ENCODE data around the gene EIF3K.

Gene EIF3K

GRCh38 chr19:38647966-38648768 is 29.2 kb downstream of the EIF3K start:
- in situ Hi-C loops (cut with MboI; ENCODE audit: low pct_unique_long_range_greater_than_20kb, low sequenced_read_pairs), result no loop called here
- DNase-seq, result no peak

- DNase-seq, result peak; percentile 51
- in situ Hi-C loops (cut with MboI; ENCODE audit: low pct_unique_long_range_greater_than_20kb, low sequenced_read_pairs), result no loop called here
Observed at GRCh38 chr19:38648769-38649304, 29.8 kb downstream of the EIF3K start.

GRCh38 chr19:38649305-38650171 is 30.6 kb downstream of the EIF3K start:
- in situ Hi-C loops (cut with MboI; ENCODE audit: low pct_unique_long_range_greater_than_20kb, low sequenced_read_pairs), result no loop called here
- DNase-seq, result no peak

GRCh38 chr19:38650172-38650775 is 31.3 kb downstream of the EIF3K start:
- DNase-seq, result no peak
- in situ Hi-C loops (cut with MboI; ENCODE audit: low pct_unique_long_range_greater_than_20kb, low sequenced_read_pairs), result no loop called here

- in situ Hi-C loops (cut with MboI; ENCODE audit: low pct_unique_long_range_greater_than_20kb, low sequenced_read_pairs), result no loop called here
- DNase-seq, result peak; percentile 44
Observed at GRCh38 chr19:38650911-38651584, 32.1 kb downstream of the EIF3K start.

GRCh38 chr19:38653028-38653571 is 34.1 kb downstream of the EIF3K start:
- no peak for DNase-seq
- in situ Hi-C loops (cut with MboI; ENCODE audit: low pct_unique_long_range_greater_than_20kb, low sequenced_read_pairs), result no loop called here

- DNase-seq, result no peak
- in situ Hi-C loops (cut with MboI; ENCODE audit: low pct_unique_long_range_greater_than_20kb, low sequenced_read_pairs), result no loop called here
Observed at GRCh38 chr19:38654628-38655055, 35.7 kb downstream of the EIF3K start.

GRCh38 chr19:38655148-38655824 is 36.3 kb downstream of the EIF3K start:
- DNase-seq, result peak; percentile 18
- in situ Hi-C loops (cut with MboI; ENCODE audit: low pct_unique_long_range_greater_than_20kb, low sequenced_read_pairs), result no loop called here

- in situ Hi-C loops (cut with MboI; ENCODE audit: low pct_unique_long_range_greater_than_20kb, low sequenced_read_pairs), result no loop called here
- no peak for DNase-seq
Observed at GRCh38 chr19:38656171-38656981, 37.4 kb downstream of the EIF3K start.

GRCh38 chr19:38657633-38658222 is 38.7 kb downstream of the EIF3K start:
- no peak for DNase-seq
- in situ Hi-C loops (cut with MboI; ENCODE audit: low pct_unique_long_range_greater_than_20kb, low sequenced_read_pairs), result no loop called here

- in situ Hi-C loops (cut with MboI; ENCODE audit: low pct_unique_long_range_greater_than_20kb, low sequenced_read_pairs), result no loop called here
Observed at GRCh38 chr19:38658462-38659306, 39.7 kb downstream of the EIF3K start.

GRCh38 chr19:38660724-38661123 is 41.7 kb downstream of the EIF3K start:
- in situ Hi-C loops (cut with MboI; ENCODE audit: low pct_unique_long_range_greater_than_20kb, low sequenced_read_pairs), result no loop called here
- DNase-seq, result no peak

More at GRCh38 chr19:38658462-38659306, 39.7 kb downstream of the EIF3K start:
- DNase-seq, result no peak

GRCh38 chr19:38661136-38661535 is 42.1 kb downstream of the EIF3K start:
- in situ Hi-C loops (cut with MboI; ENCODE audit: low pct_unique_long_range_greater_than_20kb, low sequenced_read_pairs), result no loop called here
- DNase-seq, result no peak

GRCh38 chr19:38661996-38662395 is 43.0 kb downstream of the EIF3K start:
- in situ Hi-C loops (cut with MboI; ENCODE audit: low pct_unique_long_range_greater_than_20kb, low sequenced_read_pairs), result no loop called here
- no peak for DNase-seq

- in situ Hi-C loops (cut with MboI; ENCODE audit: low pct_unique_long_range_greater_than_20kb, low sequenced_read_pairs), result no loop called here
- no peak for DNase-seq
Observed at GRCh38 chr19:38662537-38663155, 43.7 kb downstream of the EIF3K start.

GRCh38 chr19:38663156-38663651 is 44.2 kb downstream of the EIF3K start:
- in situ Hi-C loops (cut with MboI; ENCODE audit: low pct_unique_long_range_greater_than_20kb, low sequenced_read_pairs), result no loop called here
- no peak for DNase-seq

All from KBM-7 (cell line).